GM18951 (cell line): Measurements from ENCODE around the gene BABAM2.

Experiments
- POLR2A ChIP-seq: IDR thresholded peaks from 4 replicates; pipeline ENCODE4 v1.6.1; 2011; ENCODE audit warnings: mild to moderate bottlenecking; ENCODE audit not compliant: insufficient read length, insufficient read depth; ENCODE audit errors: extremely low read depth
- in situ Hi-C: fragments of 300-500 bp; cut with MboI; formaldehyde crosslinking; loops from one replicate; pipeline ENCODE4 v1.12.0; 2022; ENCODE audit warnings: low sequenced_read_pairs, mixed read lengths, inconsistent platforms; ENCODE audit not compliant: unreplicated experiment

BABAM2 gene

DNA sequence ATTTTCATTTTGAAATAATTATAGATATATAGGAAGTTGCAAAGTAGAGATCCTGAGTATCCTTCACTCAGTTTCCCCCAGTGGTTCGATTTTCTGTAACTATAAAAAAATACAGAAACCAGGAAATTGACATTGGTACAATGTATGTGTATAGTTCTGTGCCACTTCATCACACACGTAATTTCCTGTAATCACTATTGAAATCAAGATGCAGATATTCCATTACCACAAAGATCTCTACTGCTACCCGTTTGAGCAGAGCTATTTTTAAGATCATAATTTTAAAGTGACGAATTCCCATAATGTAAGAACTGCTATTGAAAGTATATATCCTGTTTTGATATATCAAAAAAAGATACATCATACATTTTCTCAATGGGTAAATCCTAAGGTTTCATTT is 142.3 kb downstream of the BABAM2 start:
- in situ Hi-C loops: no loop called here
- TF ChIP-seq POLR2A: no peak

DNA sequence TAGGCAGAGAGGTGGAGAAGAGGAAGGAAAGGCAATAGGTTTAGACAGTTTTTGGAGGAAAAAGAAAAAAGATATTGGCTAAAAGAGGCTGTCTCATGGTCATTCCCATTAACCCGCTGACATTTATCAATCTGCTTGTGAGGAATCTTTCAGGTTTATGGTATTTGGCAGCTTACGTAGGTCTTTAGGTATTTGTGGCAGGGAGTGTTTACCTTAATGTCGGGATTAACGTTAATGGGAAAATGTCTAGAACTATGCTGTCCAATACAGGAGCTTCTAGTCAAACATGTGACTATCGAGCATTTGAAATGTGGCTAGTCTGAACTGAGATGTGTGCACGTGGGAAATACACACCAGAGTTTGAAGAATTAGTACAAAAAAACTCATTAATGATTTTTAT is 144.2 kb downstream of the BABAM2 start:
- no peak for TF ChIP-seq POLR2A
- in situ Hi-C loops: no loop called here

DNA sequence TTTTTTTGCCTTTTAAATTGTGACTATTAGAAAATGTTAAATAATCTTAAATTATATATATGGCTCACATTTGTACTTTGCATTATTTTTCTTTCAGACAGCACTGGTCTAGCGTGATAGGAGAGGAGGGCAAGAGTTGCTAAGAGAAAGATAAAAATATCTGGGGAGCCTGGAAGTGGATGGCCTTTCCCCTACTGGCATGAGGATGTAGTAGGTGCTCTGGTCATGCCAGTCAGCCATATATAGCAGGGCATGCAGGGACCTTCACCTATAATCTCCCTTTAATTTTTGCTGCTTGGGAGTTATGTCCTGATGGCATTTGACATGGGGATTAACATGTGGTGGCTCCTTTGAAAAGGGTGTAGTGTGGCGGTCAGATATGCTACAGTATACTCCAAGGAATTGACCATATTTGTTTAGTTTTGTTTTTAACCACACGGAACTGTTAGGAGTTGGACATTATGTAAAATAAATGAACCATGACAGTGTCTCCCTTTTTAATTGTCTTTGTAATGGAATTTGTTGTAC is 144.7 kb downstream of the BABAM2 start:
- TF ChIP-seq POLR2A: no peak
- in situ Hi-C loops: no loop called here

DNA sequence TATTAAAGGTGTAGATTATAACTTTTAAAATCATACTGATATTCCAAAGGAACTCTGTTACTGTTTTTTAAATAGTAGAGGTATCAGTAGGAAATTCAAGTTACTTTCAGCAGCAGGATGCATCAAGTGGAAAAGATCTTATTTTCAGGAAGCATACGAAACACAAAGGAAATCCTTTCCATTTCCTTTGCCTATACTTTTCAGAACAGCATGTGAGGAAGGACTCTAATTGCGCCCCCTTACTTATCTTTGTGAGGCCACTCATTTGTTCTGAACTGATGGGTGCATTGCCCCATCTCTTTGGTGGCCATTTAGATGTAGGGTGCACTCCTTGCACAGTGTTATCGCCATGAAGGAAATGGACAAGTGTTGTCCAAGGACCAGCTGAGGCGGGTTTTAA is 145.3 kb downstream of the BABAM2 start:
- TF ChIP-seq POLR2A: no peak
- in situ Hi-C loops: no loop called here

DNA sequence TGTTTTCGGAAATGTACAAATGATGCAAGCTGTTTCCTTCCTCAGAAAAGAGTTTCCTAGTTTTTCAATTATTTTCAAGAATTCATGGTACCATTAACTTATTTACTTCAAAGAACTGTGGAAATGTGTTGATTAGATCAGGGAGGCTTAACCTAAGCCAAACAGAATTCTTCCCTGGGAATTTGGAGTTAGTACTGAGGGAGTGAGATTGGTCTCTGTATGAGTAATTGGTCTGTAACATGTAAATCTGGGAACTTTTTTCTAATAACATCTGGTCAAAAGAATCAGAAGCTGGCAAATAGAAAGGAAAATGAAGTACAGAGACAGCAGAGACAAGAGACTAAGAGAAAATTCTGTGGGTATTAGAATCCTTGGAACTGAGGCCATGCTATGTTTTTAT is 145.8 kb downstream of the BABAM2 start:
- TF ChIP-seq POLR2A: no peak
- in situ Hi-C loops: no loop called here

DNA sequence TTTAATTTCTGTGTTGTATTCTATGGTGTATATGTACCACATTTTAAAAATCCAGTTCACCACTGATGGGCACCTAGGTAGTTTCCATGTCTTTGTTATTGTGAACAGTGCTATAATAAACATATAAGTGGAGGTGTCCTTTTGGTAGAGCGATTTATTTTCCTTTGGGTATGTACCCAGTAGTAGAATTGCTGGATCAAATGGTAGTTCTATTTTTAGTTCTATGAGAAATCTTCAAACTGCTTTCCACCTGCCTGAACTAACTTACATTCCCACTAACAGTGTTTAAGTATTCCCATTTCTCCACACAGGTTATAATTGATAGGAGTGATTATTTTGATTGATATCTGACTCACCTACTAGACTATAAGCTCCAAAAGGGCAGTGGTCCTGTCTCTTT is 148.2 kb downstream of the BABAM2 start:
- in situ Hi-C loops: no loop called here
- no peak for TF ChIP-seq POLR2A

DNA sequence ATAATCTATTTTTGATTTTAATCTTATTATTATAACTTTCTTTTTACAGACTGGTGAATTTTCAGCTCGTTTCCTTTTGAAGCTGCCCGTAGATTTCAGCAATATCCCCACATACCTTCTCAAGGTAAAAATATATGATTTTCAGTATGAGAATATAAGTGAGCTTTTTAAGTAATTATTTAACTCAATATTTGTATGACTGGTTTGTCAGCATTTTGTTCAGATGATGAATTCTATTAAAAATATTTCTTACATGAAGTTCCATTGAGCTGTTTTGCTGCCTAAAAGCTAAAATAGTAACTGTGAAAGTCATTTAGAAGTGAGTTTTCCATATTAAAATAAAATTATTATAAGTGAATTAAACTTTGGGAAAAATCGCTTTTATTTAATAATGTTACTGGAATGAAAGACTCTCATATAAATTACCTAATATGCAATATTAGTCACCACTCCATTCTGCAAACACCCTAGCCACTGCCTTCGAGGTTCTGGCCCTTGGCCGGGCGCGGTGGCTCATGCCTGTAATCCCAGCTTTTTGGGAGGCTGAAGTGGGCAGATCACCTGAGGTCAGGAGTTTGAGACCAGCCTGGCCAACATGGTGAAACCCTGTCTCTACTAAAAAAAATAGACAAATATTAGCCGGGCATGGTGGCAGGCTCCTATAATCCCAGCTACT is 155.3 kb downstream of the BABAM2 start:
- no peak for TF ChIP-seq POLR2A
- in situ Hi-C loops: no loop called here

DNA sequence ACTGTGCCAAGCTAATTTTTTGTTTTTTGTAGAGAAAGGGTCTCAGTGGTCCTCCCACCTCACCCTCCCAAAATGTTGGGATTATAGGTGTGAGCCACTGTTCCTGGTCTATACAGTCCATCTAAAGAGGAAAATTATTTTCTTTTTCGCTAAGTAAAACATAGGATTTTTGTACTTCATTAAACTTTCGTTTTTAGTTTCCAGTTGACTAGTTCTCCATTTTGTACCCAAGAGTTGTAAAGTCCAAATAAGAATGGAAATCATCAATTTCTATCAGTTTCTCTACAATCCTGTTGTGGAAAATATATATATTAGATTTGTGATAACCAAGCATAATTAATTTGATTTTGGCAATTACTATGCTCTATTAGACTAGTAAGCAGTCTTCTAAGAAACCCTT is 156.4 kb downstream of the BABAM2 start:
- in situ Hi-C loops: no loop called here
- no peak for TF ChIP-seq POLR2A

DNA sequence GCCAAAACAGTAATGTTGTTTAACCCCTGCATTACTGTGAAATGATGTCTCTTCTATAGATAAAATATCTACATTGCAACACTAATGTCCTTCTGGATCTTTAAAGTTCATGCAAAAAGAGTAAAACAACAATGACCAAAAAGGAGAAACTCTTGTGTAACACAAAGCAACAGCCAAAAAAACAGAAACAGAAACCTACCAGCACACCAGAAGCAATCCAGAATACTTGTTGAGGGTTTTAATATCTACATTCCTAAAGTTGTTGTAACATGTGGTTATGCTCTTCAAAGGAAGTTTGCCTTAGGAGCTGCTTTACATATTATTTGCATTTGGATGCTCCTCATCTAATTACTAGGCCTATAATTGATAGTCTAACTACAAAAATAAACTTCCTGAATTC is 157.2 kb downstream of the BABAM2 start:
- no peak for TF ChIP-seq POLR2A
- in situ Hi-C loops: no loop called here

DNA sequence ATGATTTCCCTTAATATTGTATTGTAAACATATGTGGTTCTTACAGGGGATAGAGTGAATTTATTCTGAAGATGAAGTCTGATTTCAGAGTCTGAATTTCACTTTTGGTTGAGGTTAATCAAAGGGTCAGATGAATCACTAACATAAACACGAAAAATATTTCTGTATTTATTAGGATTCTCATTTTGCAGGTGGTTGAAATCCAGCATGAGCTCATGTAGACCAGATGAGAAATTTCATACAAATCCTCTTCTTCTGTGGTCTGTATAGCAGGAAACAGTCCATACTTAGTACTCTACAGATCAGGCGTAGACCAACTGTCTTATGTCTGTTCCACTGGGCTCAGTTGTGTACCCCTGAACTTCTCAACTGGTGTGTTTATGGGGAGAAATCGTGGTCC is 157.8 kb downstream of the BABAM2 start:
- in situ Hi-C loops: no loop called here
- no peak for TF ChIP-seq POLR2A

DNA sequence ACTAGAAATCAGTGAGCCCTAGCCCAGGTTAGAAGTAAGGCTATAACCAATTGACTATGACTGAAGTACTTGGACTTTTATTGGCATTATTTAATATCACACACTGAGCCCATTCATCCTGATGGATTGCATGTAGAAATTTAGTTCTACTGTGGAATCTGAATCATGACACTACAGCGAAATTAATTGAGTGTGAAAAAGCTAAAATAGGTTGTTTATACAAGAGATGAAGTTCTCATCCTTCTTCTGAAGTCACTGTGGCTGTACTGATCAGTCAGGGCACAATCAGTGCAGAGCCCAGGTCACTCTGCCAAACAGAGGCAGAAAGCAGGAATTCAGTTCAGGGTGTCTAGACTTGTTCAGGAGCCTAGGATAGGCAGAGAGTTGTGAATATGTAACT is 158.9 kb downstream of the BABAM2 start:
- in situ Hi-C loops: no loop called here
- no peak for TF ChIP-seq POLR2A

DNA sequence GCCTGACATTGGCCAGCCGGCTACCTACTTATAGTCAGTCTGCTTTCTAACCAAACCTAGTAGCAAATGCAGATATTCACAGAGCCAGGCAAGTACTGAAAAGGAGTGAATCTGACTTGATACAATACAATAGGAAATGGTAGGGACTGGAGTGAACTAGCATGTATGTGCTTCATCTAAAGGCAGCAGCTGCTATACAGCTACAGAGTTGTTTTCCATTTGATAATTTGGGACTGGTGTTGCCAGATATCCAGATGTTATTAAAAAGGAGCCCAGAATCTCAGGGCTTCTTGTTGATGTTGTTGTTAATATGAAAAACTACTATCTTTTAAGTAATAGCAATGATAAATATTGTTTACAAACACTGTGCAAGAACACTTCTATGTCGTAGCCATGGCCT is 159.4 kb downstream of the BABAM2 start:
- TF ChIP-seq POLR2A: no peak
- in situ Hi-C loops: no loop called here

DNA sequence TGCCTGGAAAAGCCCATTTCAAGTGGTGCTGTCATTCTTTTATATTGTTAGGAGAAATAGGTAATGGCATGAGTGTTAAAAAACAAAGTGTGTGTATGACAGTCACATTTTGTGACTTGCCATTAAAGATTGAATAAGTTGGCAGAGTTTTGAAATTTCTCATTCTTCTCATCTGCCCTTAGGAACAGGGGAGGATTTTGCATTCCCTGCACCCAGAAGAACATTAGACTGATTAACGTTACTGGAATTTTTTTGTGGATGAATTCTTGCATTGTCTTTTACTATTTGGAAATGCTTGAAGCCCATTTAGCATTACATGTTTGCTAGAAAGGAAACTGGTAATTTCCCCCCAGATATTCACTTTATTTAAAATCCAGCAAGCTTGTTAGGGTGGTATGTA is 162.2 kb downstream of the BABAM2 start:
- no peak for TF ChIP-seq POLR2A
- in situ Hi-C loops: no loop called here

DNA sequence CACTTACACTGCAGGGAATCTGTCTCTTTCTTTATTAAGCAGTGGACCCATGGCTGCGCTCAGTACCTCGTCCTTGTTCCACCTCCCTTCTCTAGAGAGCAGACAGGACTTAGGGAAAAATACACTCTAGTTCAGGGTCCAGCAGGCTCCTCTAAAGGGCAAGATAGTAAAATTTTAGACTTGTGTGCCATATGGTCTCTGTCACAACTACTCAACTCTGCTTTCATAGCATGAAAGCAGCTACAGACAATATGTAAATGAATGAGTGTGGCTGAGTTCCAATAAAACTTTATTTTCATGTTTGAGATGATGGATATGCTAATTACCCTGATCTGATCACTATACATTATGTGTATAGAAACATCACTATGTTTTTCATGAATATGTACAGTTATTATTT is 163.1 kb downstream of the BABAM2 start:
- in situ Hi-C loops: no loop called here
- TF ChIP-seq POLR2A: no peak

DNA sequence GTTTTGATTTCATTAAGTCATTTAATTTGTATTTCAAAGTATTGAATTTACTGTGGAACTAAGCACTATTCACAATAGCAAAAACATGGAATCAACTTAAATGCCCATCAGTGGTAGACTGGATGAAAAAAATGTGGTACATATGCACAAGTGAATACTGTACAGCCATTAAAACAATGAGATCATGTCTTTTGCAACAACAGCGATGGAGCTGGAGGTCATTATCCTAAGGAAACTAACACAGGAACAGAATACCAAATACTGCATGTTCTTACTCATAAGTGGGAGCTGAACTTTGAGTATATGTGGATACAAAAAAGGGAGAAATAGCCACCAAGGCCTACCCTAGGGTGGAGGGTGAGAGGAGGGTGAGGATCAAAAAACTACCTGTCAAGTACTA is 164.4 kb downstream of the BABAM2 start:
- in situ Hi-C loops: no loop called here
- TF ChIP-seq POLR2A: no peak

DNA sequence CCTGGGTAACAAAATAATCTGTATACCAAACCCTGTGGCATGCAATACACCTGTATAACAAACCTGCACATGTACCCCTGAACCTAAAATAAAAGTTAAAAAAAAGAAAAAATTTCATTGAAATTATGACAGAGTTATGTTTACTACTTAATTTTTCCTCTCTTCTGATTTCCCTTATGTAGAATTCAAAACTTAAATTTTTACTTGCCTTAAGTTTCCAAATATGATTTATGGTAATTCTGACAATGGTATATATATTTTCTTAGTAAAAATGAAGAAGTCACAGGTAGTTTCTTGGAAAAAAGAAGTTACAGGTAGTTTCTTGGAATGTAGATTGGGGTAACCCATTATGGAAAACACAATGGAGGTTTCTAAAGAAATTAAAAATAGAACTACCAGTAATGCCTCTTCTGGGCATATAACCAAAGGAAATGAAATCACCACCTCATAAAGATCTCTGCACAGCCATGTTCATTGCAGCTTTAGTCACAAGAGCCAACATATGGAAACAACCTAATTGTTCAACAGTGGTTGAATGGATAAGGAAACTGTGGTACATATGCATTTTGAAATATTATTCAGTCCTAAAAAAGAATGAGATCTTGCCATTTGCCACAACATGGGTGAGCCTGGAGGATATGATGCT is 164.9 kb downstream of the BABAM2 start:
- in situ Hi-C loops: no loop called here
- no peak for TF ChIP-seq POLR2A
